ENCODE measurements around the gene FAM135A. TPM values are rescaled to one million over a fixed set of nuclear protein-coding genes. Genes with fewer than 3 reads are reported as not detected.

FAM135A gene
- total RNA-seq, 1 donor from 2014 or later = 10.6 TPM

DNA sequence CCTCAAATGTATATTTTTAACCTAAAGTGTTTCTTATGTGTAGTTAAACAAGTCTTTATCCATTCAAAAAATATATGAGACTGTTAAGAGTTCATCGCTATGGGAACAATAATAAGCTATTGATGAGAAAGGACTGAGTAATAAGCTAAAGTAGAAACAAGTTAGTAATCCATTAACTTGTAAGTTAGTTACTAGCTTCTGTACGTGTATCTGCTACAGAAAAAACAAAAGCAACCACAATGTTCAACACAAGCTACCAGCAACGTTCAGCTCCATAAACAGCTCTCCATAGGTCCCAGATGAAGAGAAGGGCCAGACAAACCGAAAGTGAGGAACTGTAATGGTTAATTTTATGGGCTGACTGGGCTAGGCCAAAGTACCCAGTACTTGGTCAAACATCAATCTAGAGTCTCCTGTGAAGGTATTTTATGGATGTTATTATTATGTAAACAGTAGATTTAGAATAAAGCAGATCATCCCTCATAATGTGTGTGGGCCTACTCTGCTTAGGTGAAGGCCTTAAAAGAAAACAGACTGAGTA is 33.8 kb upstream of the FAM135A start:
- H3K27ac Mint-ChIP-seq (ENCODE audit: unreplicated experiment) = no peak overlapping the region
- H3K36me3 Mint-ChIP-seq (ENCODE audit: low read depth) = no peaks in the 10 kb centered on the region
- DNase-seq (ENCODE audit: low spot score) = no peak
- no peaks in the 10 kb centered on the region for H3K9me3 Mint-ChIP-seq (ENCODE audit: low read depth)
- TF ChIP-seq CTCF (IDR thresholded peaks at IDR 0.05) = no peak
- H3K4me3 Mint-ChIP-seq (ENCODE audit: unreplicated experiment) = no peak overlapping the region
- no peaks in the 10 kb centered on the region for H3K27me3 Mint-ChIP-seq (ENCODE audit: low read depth)
- H3K4me1 Mint-ChIP-seq (ENCODE audit: low read depth) = peaks cover 9% of the 10 kb centered on the region

- no peak overlapping the region for H3K4me3 Mint-ChIP-seq (ENCODE audit: unreplicated experiment)
- no peaks in the 10 kb centered on the region for H3K36me3 Mint-ChIP-seq (ENCODE audit: low read depth)
- peaks cover 1% of the 10 kb centered on the region for H3K27me3 Mint-ChIP-seq (ENCODE audit: low read depth)
- peaks cover 2% of the 10 kb centered on the region for H3K4me1 Mint-ChIP-seq (ENCODE audit: low read depth)
- TF ChIP-seq CTCF (IDR thresholded peaks at IDR 0.05) = no peak
- no peaks in the 10 kb centered on the region for H3K9me3 Mint-ChIP-seq (ENCODE audit: low read depth)
- H3K27ac Mint-ChIP-seq (ENCODE audit: unreplicated experiment) = no peak overlapping the region
- no peak for DNase-seq (ENCODE audit: low spot score)
These were observed 33.1 kb upstream of the FAM135A start for GRCh38 chr6:70380252-70380651.

GRCh38 chr6:70380771-70381416 is 32.4 kb upstream of the FAM135A start:
- no peaks in the 10 kb centered on the region for H3K9me3 Mint-ChIP-seq (ENCODE audit: low read depth)
- no peaks in the 10 kb centered on the region for H3K4me1 Mint-ChIP-seq (ENCODE audit: low read depth)

DNA sequence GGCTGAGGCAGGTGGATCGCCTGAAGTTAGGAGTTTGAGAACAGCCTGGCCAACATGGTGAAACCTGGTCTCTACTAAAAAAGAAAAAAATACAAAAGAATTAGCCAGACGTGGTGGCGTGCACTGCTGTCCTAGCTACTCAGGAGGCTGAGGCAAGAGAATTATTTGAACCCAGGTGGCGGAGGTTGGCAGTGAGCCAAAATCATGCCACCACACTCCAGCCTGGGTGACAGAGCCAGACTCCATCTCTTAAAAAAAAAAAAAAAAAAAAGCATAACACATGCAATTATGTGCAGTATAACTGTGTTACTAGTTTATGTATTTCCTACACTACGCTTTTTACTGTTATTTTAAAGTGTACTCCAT is 31.9 kb upstream of the FAM135A start:
- Mint-ChIP-seq H3K27me3 (ENCODE audit: low read depth) (peaks cover 1% of the 10 kb centered on the region), H3K27ac (ENCODE audit: unreplicated experiment) (no peak overlapping the region), H3K4me1 (ENCODE audit: low read depth) (no peaks in the 10 kb centered on the region), H3K9me3 (ENCODE audit: low read depth) (no peaks in the 10 kb centered on the region), H3K36me3 (ENCODE audit: low read depth) (no peaks in the 10 kb centered on the region), H3K4me3 (ENCODE audit: unreplicated experiment) (no peak overlapping the region)
- TF ChIP-seq CTCF (IDR thresholded peaks at IDR 0.05) = no peak
- DNase-seq (ENCODE audit: low spot score) = no peak

More at GRCh38 chr6:70380771-70381416, 32.4 kb upstream of the FAM135A start:
- H3K4me3 Mint-ChIP-seq (ENCODE audit: unreplicated experiment) = no peak overlapping the region
- no peak for DNase-seq (ENCODE audit: low spot score)
- peaks cover 1% of the 10 kb centered on the region for H3K27me3 Mint-ChIP-seq (ENCODE audit: low read depth)
- no peak overlapping the region for H3K27ac Mint-ChIP-seq (ENCODE audit: unreplicated experiment)
- H3K36me3 Mint-ChIP-seq (ENCODE audit: low read depth) = no peaks in the 10 kb centered on the region
- no peak for TF ChIP-seq CTCF (IDR thresholded peaks at IDR 0.05)

DNA sequence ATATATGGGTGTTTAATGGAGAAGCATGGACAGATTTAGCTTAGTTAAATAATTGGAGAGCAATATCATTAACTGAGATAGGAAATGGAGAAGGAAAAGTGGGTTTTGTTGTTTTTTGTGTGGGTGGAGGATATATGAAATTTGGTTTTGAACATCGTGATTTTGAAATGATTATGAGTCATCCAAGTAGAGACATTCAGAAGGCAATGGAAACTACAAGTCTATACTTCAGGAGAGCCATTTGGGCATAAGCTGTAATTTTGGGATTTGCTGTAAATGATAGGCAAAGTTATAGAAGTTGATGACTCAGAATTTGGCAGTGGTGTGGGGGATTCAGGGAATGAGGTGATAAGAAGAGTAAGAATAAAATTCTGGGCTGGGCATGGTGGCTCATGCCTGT is 27.4 kb upstream of the FAM135A start:
- H3K9me3 Mint-ChIP-seq (ENCODE audit: low read depth) = no peaks in the 10 kb centered on the region
- H3K27ac Mint-ChIP-seq (ENCODE audit: unreplicated experiment) = no peak overlapping the region

More for the DNA sequence above, 27.4 kb upstream of the FAM135A start:
- DNase-seq (ENCODE audit: low spot score) = no peak
- no peaks in the 10 kb centered on the region for H3K36me3 Mint-ChIP-seq (ENCODE audit: low read depth)
- TF ChIP-seq CTCF (IDR thresholded peaks at IDR 0.05) = no peak
- H3K27me3 Mint-ChIP-seq (ENCODE audit: low read depth) = peaks cover 15% of the 10 kb centered on the region
- no peaks in the 10 kb centered on the region for H3K4me1 Mint-ChIP-seq (ENCODE audit: low read depth)
- no peak overlapping the region for H3K4me3 Mint-ChIP-seq (ENCODE audit: unreplicated experiment)

Data from chondrocyte (in vitro differentiated cells).